NCI-H1105 treated with DMSO at 0.1 percent for 48 hours (cell line): ENCODE measurements around the gene WDR82.
"Not testable (repeated sequence)": the region's sequence is repeated elsewhere in the genome, so short reads cannot be mapped to it uniquely, and the experiment has no call there.

Experiments used
- DNase-seq: peaks from one replicate; lab custom pipeline; 2025; lab: John Stamatoyannopoulos, UW

Gene WDR82

GRCh38 chr3:52289747-52290595 is 11.5 kb upstream of the WDR82 start:
- DNase-seq, result no peak

GRCh38 chr3:52289338-52289746 is 10.9 kb upstream of the WDR82 start:
- DNase-seq, result no peak

- DNase-seq, result no peak
These were observed 10.2 kb upstream of the WDR82 start for GRCh38 chr3:52288674-52289073.

- DNase-seq, result no peak
These were observed 8.3 kb upstream of the WDR82 start for GRCh38 chr3:52286777-52287110.

GRCh38 chr3:52284051-52284450 is 5.6 kb upstream of the WDR82 start:
- DNase-seq, result not testable (repeated sequence)

- DNase-seq, result no peak
These were observed 4.9 kb upstream of the WDR82 start for GRCh38 chr3:52283306-52283705.

GRCh38 chr3:52281981-52282801 is 3.7 kb upstream of the WDR82 start:
- no peak for DNase-seq

GRCh38 chr3:52280050-52280461 is 1.6 kb upstream of the WDR82 start:
- peak; percentile 80 for DNase-seq

GRCh38 chr3:52279596-52279995 is 1.1 kb upstream of the WDR82 start:
- no peak for DNase-seq

GRCh38 chr3:52277972-52278509 is 408 bp downstream of the WDR82 start:
- no peak for DNase-seq

GRCh38 chr3:52277071-52277964 is 1.1 kb downstream of the WDR82 start:
- DNase-seq, result peak; percentile 11

- DNase-seq, result not testable (repeated sequence)
These were observed 3.7 kb downstream of the WDR82 start for GRCh38 chr3:52274781-52275180.

GRCh38 chr3:52272831-52273230 is 5.6 kb downstream of the WDR82 start:
- DNase-seq, result no peak

- DNase-seq, result not testable (repeated sequence)
These were observed 6.3 kb downstream of the WDR82 start for GRCh38 chr3:52272172-52272571.

- DNase-seq, result no peak
These were observed 8.1 kb downstream of the WDR82 start for GRCh38 chr3:52270252-52270754.

GRCh38 chr3:52269776-52270175 is 8.7 kb downstream of the WDR82 start:
- DNase-seq, result no peak

GRCh38 chr3:52268036-52268435 is 10.4 kb downstream of the WDR82 start:
- DNase-seq, result no peak

- DNase-seq, result no peak
These were observed 13.1 kb downstream of the WDR82 start for GRCh38 chr3:52265387-52265786.

- no peak for DNase-seq
These were observed 16.0 kb downstream of the WDR82 start for GRCh38 chr3:52262447-52262846.

- no peak for DNase-seq
These were observed 19.0 kb downstream of the WDR82 start for GRCh38 chr3:52259448-52259847.

GRCh38 chr3:52259035-52259434 is 19.4 kb downstream of the WDR82 start:
- DNase-seq, result no peak

- no peak for DNase-seq
These were observed 20.5 kb downstream of the WDR82 start for GRCh38 chr3:52257911-52258310.
